K562 (cell line): ENCODE data around the gene KRI1. TPM values are rescaled to one million over a fixed set of nuclear protein-coding genes. Genes with fewer than 3 reads are reported as not detected.

Experiments used
- ARID3B ChIP-seq: fragments of 250-450 bp; sonication (Bioruptor Pico); IDR thresholded peaks from 2 replicates; pipeline ENCODE4 v1.4.0; 2020; ENCODE audit warnings: borderline replicate concordance
- CBFB ChIP-seq: sonication (generic); formaldehyde crosslinking; IDR thresholded peaks from 2 replicates; pipeline ENCODE4 v1.4.0; 2020; ENCODE audit warnings: mild to moderate bottlenecking, missing genetic modification reagents
- CBX1 ChIP-seq: sonication (generic); IDR thresholded peaks from 2 replicates; pipeline ENCODE4 v1.6.1; 2016; ENCODE audit warnings: antibody characterized with exemption, low read depth, mild to moderate bottlenecking
- CC2D1A ChIP-seq: fragments of 450-650 bp; IDR thresholded peaks from 2 replicates; pipeline ENCODE4 v1.6.1; 2017; ENCODE audit warnings: mild to moderate bottlenecking
- ESRRB ChIP-seq: fragments of 250-450 bp; sonication (Bioruptor Pico); IDR thresholded peaks from 2 replicates; pipeline ENCODE4 v1.5.0; 2020; ENCODE audit warnings: mild to moderate bottlenecking, moderate library complexity, borderline replicate concordance
- FOXM1 ChIP-seq, 2 experiments: fragments of 450-650 bp in 1 of 2; sonication (generic) in 1 of 2; formaldehyde crosslinking in 1 of 2; IDR thresholded peaks; 2 replicates each; pipeline versions ENCODE4 v1.6.1 to v1.9.0; 2017 to 2022; ENCODE audit warnings: low read depth in 2 of 2, mild to moderate bottlenecking in 2 of 2, missing genetic modification reagents in 1 of 2, moderate library complexity in 1 of 2
- GATAD2A ChIP-seq: fragments of 450-650 bp; IDR thresholded peaks from 2 replicates; pipeline ENCODE4 v1.6.1; 2017
- GTF2B ChIP-seq: IDR thresholded peaks from 2 replicates; pipeline ENCODE4 v1.6.1; 2011; ENCODE audit not compliant: insufficient read length; ENCODE audit errors: extremely low read depth
- HNRNPUL1 ChIP-seq: fragments of 200-400 bp; formaldehyde crosslinking; IDR thresholded peaks from 2 replicates; pipeline ENCODE4 v1.6.1; 2017; ENCODE audit warnings: low read length
- MXI1 ChIP-seq: IDR thresholded peaks from 2 replicates; pipeline ENCODE4 v1.6.1; 2011; ENCODE audit warnings: low read depth, mild to moderate bottlenecking, improper control_type of control experiment, low read length
- RBM22 ChIP-seq: fragments of 200-400 bp; formaldehyde crosslinking; IDR thresholded peaks from 2 replicates; pipeline ENCODE4 v1.6.1; 2018; ENCODE audit warnings: low read length, low read depth; ENCODE audit not compliant: poor library complexity, severe bottlenecking
- SIX5 ChIP-seq, 2 experiments: IDR thresholded peaks; 2 replicates each; pipeline ENCODE4 v1.6.1; 2011; ENCODE audit warnings: low read length in 2 of 2, borderline replicate concordance in 1 of 2, low read depth in 1 of 2, mild to moderate bottlenecking in 1 of 2, moderate library complexity in 1 of 2; ENCODE audit not compliant: insufficient read depth in 1 of 2
- SNAPC5 ChIP-seq: fragments of 250-450 bp; sonication (Bioruptor Pico); IDR thresholded peaks from 2 replicates; pipeline ENCODE4 v1.8.0; 2021; ENCODE audit warnings: moderate library complexity, mild to moderate bottlenecking, inconsistent platforms
- SP2 ChIP-seq: IDR thresholded peaks from 2 replicates; pipeline ENCODE4 v1.6.1; 2011; ENCODE audit warnings: mild to moderate bottlenecking, low read depth, low read length, moderate library complexity; ENCODE audit not compliant: poor library complexity, severe bottlenecking; ENCODE audit errors: extremely low read depth
- TAF7 ChIP-seq: fragments of 450-650 bp; IDR thresholded peaks from 2 replicates; pipeline ENCODE4 v1.6.1; 2016; ENCODE audit warnings: missing genetic modification characterization, missing compliant biosample characterization
- TARDBP ChIP-seq: fragments of 450-650 bp; IDR thresholded peaks from 2 replicates; pipeline ENCODE4 v1.6.1; 2016
- TFAP4 ChIP-seq: sonication (generic); formaldehyde crosslinking; IDR thresholded peaks from 2 replicates; pipeline ENCODE4 v1.8.0; 2022; ENCODE audit warnings: missing genetic modification reagents, mild to moderate bottlenecking, moderate library complexity, borderline replicate concordance
- ZBTB17 ChIP-seq: fragments of 450-650 bp; formaldehyde crosslinking; IDR thresholded peaks from 2 replicates; pipeline ENCODE4 v1.4.0; 2020; ENCODE audit warnings: mild to moderate bottlenecking
- ZKSCAN1 ChIP-seq: fragments of 150-350 bp; IDR thresholded peaks from 2 replicates; pipeline ENCODE4 v1.6.1; 2016; ENCODE audit warnings: low read depth, low read length
- ZNF133 ChIP-seq: fragments of 250-450 bp; sonication (Bioruptor Pico); IDR thresholded peaks from 2 replicates; pipeline ENCODE4 v1.4.0; 2020; ENCODE audit warnings: mild to moderate bottlenecking
- ZNF174 ChIP-seq: fragments of 250-450 bp; sonication (Bioruptor Pico); IDR thresholded peaks from 2 replicates; pipeline ENCODE4 v1.4.0; 2020; ENCODE audit warnings: mild to moderate bottlenecking
- ZNF175 ChIP-seq: fragments of 200-800 bp; sonication (Bioruptor generic); IDR thresholded peaks from 2 replicates; pipeline ENCODE4 v1.6.1; 2016; ENCODE audit warnings: low read depth, mild to moderate bottlenecking, missing genetic modification characterization, missing compliant biosample characterization
- ZNF212 ChIP-seq: fragments of 450-650 bp; formaldehyde crosslinking; IDR thresholded peaks from 2 replicates; pipeline ENCODE4 v1.4.0; 2020; ENCODE audit warnings: mild to moderate bottlenecking
- ZNF3 ChIP-seq: fragments of 250-450 bp; sonication (Bioruptor Pico); IDR thresholded peaks from 2 replicates; pipeline ENCODE4 v1.5.0; 2021; ENCODE audit warnings: mild to moderate bottlenecking, moderate library complexity
- ZNF384 ChIP-seq: IDR thresholded peaks from 2 replicates; pipeline ENCODE4 v1.6.1; 2012; ENCODE audit warnings: low read depth, low read length, improper control_type of control experiment
- ZNF507 ChIP-seq: conservative IDR thresholded peaks from 2 replicates; pipeline ENCODE4 v1.6.1; 2017; ENCODE audit warnings: missing genetic modification characterization, missing compliant biosample characterization
- ZNF586 ChIP-seq: fragments of 450-650 bp; formaldehyde crosslinking; conservative IDR thresholded peaks from 2 replicates; pipeline ENCODE4 v1.4.0; 2020; ENCODE audit warnings: mild to moderate bottlenecking, moderate library complexity
- ZNF830 ChIP-seq: fragments of 250-450 bp; sonication (Bioruptor Pico); IDR thresholded peaks from 2 replicates; pipeline ENCODE4 v1.5.0; 2021; ENCODE audit warnings: mild to moderate bottlenecking
- polyA plus RNA-seq, 8 experiments: library from polyadenylated mRNA; depleted of rRNA in 4 of 8; stranded (reverse) in 5 of 8; unstranded in 3 of 8; fragments of >200 nt; fragmentation: Nextera tagmentation in 2 of 8; fragmentation: Illumina TruSeq in 1 of 8; extraction: Ambion mirVana in 2 of 8; extraction: Trizol in 1 of 8; gene quantifications; 2 replicates each; pipeline versions ENCODE4 v1.2.1 to v1.2.3, GENCODE V29; 2011 to 2014; ENCODE audit warnings: inconsistent platforms in 1 of 8, missing spikeins in 1 of 8
- total RNA-seq, 7 experiments: library from RNA; depleted of rRNA in 6 of 7; stranded (reverse); fragments of >200 nt in 6 of 7; fragmentation: Illumina TruSeq in 2 of 7; extraction: Trizol in 2 of 7; gene quantifications; 2 replicates each; pipeline versions ENCODE4 v1.2.1 to v1.2.3, GENCODE V29; 2011 to 2021; ENCODE audit warnings: low replicate concordance in 1 of 7

Gene KRI1
- total and polyA plus RNA-seq, 9 of the 15 experiments (the other 6 are each of a cell fraction or from before 2014, with no cell fraction given), result 1.1 to 50.7 (median 24.7) TPM

GRCh38 chr19:10580979-10581631 lies 15.3 kb upstream of the KRI1 start (continued):
- TF ChIP-seq GTF2B (no peak), TARDBP (no peak), ZNF175 (no peak), RBM22 (no peak), MXI1 (0 out of 2 replicates have a peak, but pooled peaks have one; percentile 35), ZBTB17 (CRISPR knock-in tag) (no peak), HNRNPUL1 (no peak), CC2D1A (peak; percentile 88), FOXM1 (IDR thresholded peaks at IDR 0.05; ENCODE audit: low read depth) (no peak), FOXM1 (CRISPR knock-in tag; IDR thresholded peaks at IDR 0.05; ENCODE audit: low read depth) (no peak), ZNF174 (CRISPR knock-in tag) (no peak), ZNF3 (CRISPR knock-in tag) (peak; percentile 91; the same call in 1 of the 2 replicates), SP2 (no peak), ZNF586 (no peak), ARID3B (no peak), ZNF133 (CRISPR knock-in tag) (no peak), ZKSCAN1 (no peak), GATAD2A (no peak), TFAP4 (CRISPR knock-in tag) (peak; percentile 76; the same call in 1 of the 2 replicates), ZNF212 (CRISPR knock-in tag) (no peak), ESRRB (CRISPR knock-in tag) (no peak), SIX5 (IDR thresholded peaks at IDR 0.05; ENCODE audit: borderline replicate concordance in 1 of 2, insufficient read depth in 1 of 2, low read depth in 1 of 2, low read length in 2 of 2) (no peak), ZNF830 (CRISPR knock-in tag) (no peak), ZNF507 (tag) (no peak), TAF7 (tag) (no peak), CBFB (CRISPR knock-in tag) (no peak), ZNF384 (peak; percentile 72), CBX1 (no peak), SNAPC5 (no peak)
